Smooth muscle cell (in vitro differentiated cells): ENCODE data around the gene PIGO. TPM values are rescaled to one million over a fixed set of nuclear protein-coding genes. Genes with fewer than 3 reads are reported as not detected.

Experiments used
- DNase-seq: peaks from one replicate; lab custom pipeline; 2025; ENCODE audit not compliant: unreplicated experiment; lab: John Stamatoyannopoulos, UW
- H2AFZ ChIP-seq: fragments of 200-600 bp; sonication (generic); 2 replicates; pipeline ENCODE4 v1.6.0; 2016; ENCODE audit warnings: antibody characterized with exemption, low read depth, mild to moderate bottlenecking
- H3F3A ChIP-seq: fragments of 200-600 bp; sonication (generic); 2 replicates; pipeline ENCODE4 v1.6.0; 2017; ENCODE audit warnings: antibody characterized with exemption, low read depth
- H3K27ac ChIP-seq: fragments of 200-600 bp; sonication (generic); 2 replicates; pipeline ENCODE4 v1.5.1; 2016; ENCODE audit warnings: low read depth, mild to moderate bottlenecking
- H3K27me3 ChIP-seq: fragments of 200-600 bp; sonication (generic); 2 replicates; pipeline ENCODE4 v1.6.1; 2016; ENCODE audit warnings: low read depth, mild to moderate bottlenecking
- H3K36me3 ChIP-seq: fragments of 200-600 bp; sonication (generic); 2 replicates; pipeline ENCODE4 v1.5.1; 2016; ENCODE audit warnings: low read depth
- H3K4me1 ChIP-seq: fragments of 200-600 bp; sonication (generic); 2 replicates; pipeline ENCODE4 v1.5.1; 2016; ENCODE audit warnings: low read depth
- H3K4me2 ChIP-seq: fragments of 200-600 bp; sonication (generic); 2 replicates; pipeline ENCODE4 v1.6.0; 2016; ENCODE audit warnings: mild to moderate bottlenecking
- H3K4me3 ChIP-seq: fragments of 200-600 bp; sonication (generic); 2 replicates; pipeline ENCODE4 v1.5.1; 2016; ENCODE audit warnings: mild to moderate bottlenecking
- H3K79me2 ChIP-seq: fragments of 200-600 bp; sonication (generic); 2 replicates; pipeline ENCODE4 v1.6.0; 2016; ENCODE audit warnings: low read depth, mild to moderate bottlenecking
- H3K9ac ChIP-seq: fragments of 200-600 bp; sonication (generic); 2 replicates; pipeline ENCODE4 v1.6.0; 2016; ENCODE audit warnings: low read depth
- H3K9me3 ChIP-seq: fragments of 200-600 bp; sonication (generic); replicated peaks from 2 replicates; pipeline ENCODE4 v1.5.1; 2016; ENCODE audit warnings: low read depth
- H4K20me1 ChIP-seq: fragments of 200-600 bp; sonication (generic); 2 replicates; pipeline ENCODE4 v1.6.0; 2016; ENCODE audit warnings: low read depth
- CTCF ChIP-seq: fragments of 200-600 bp; sonication (generic); IDR thresholded peaks from 2 replicates; pipeline ENCODE4 v1.5.1; 2017; ENCODE audit warnings: borderline replicate concordance, mild to moderate bottlenecking, antibody characterized with exemption; ENCODE audit not compliant: insufficient read depth, poor library complexity, severe bottlenecking
- WGBS: methylation state at CpG from one replicate; pipeline ENCODE4 v1.1.7; 2016; ENCODE audit warnings: low lambda C conversion rate; 5-methylcytosine and 5-hydroxymethylcytosine counted together
- polyA plus RNA-seq: library from polyadenylated mRNA; unstranded; fragments of >200 nt; fragmentation: Nextera tagmentation; extraction: Ambion mirVana; gene quantifications from 2 replicates; pipeline ENCODE4 v1.2.1, GENCODE V29; 2016
- total RNA-seq: library from RNA; depleted of rRNA; stranded (reverse); fragments of >200 nt; gene quantifications from 2 replicates; pipeline ENCODE4 v1.2.3, GENCODE V29; 2014

The PIGO gene
- total and polyA plus RNA-seq, 2 experiments from 2014 or later: 27.5 to 29.5 TPM

GRCh38 chr9:35056571-35057270, 39.7 kb downstream of the PIGO start:
- Histone ChIP-seq H3K27ac (no peak overlapping the region), H4K20me1 (peaks cover 78% of the 10 kb centered on the region), H3K36me3 (peaks cover 45% of the 10 kb centered on the region), H3K27me3 (no peaks in the 10 kb centered on the region), H3F3A (peaks cover 21% of the 10 kb centered on the region), H3K9ac (no peak overlapping the region), H3K4me2 (no peak overlapping the region), H2AFZ (no peak overlapping the region), H3K79me2 (peaks cover 6% of the 10 kb centered on the region), H3K4me3 (no peak overlapping the region), H3K4me1 (no peaks in the 10 kb centered on the region), H3K9me3 (no peaks in the 10 kb centered on the region)
- no peak for DNase-seq
- TF ChIP-seq CTCF: no peak
- WGBS: 96% methylated on average over 9 of the region's 9 CpGs

GRCh38 chr9:35054871-35055644, 41.3 kb downstream of the PIGO start:
- H3K79me2 ChIP-seq: no peaks in the 10 kb centered on the region
- no peak for TF ChIP-seq CTCF
- H3F3A ChIP-seq: peaks cover 13% of the 10 kb centered on the region
- peaks cover 71% of the 10 kb centered on the region for H4K20me1 ChIP-seq
- H3K9me3 ChIP-seq: no peaks in the 10 kb centered on the region
- H3K4me2 ChIP-seq: no peak overlapping the region
- H3K27me3 ChIP-seq: no peaks in the 10 kb centered on the region
- H3K27ac ChIP-seq: no peak overlapping the region
- H2AFZ ChIP-seq: no peak overlapping the region
- WGBS: 97% methylated on average over 14 of the region's 14 CpGs
- H3K9ac ChIP-seq: no peak overlapping the region
- no peaks in the 10 kb centered on the region for H3K4me1 ChIP-seq
- no peak overlapping the region for H3K4me3 ChIP-seq
- H3K36me3 ChIP-seq: peaks cover 28% of the 10 kb centered on the region
- DNase-seq: no peak

GRCh38 chr9:35054185-35054835, 42.1 kb downstream of the PIGO start:
- Histone ChIP-seq H3K4me2 (no peak overlapping the region), H3K4me3 (no peak overlapping the region), H4K20me1 (peaks cover 64% of the 10 kb centered on the region), H3K27ac (no peak overlapping the region), H3K36me3 (peaks cover 22% of the 10 kb centered on the region), H3K4me1 (no peaks in the 10 kb centered on the region), H3K9ac (no peak overlapping the region), H3K79me2 (no peaks in the 10 kb centered on the region), H3K9me3 (no peaks in the 10 kb centered on the region), H2AFZ (no peak overlapping the region), H3F3A (peaks cover 7% of the 10 kb centered on the region), H3K27me3 (no peaks in the 10 kb centered on the region)
- no peak for TF ChIP-seq CTCF
- 56% methylated on average over 5 of the region's 5 CpGs for WGBS
- no peak for DNase-seq
